ENCODE measurements around the gene CHSY3. TPM values are rescaled to one million over a fixed set of nuclear protein-coding genes. Genes with fewer than 3 reads are reported as not detected.

The CHSY3 gene
- total and polyA plus RNA-seq, 2 experiments from 2014 or later: 0.44 to 3.0 TPM

DNA sequence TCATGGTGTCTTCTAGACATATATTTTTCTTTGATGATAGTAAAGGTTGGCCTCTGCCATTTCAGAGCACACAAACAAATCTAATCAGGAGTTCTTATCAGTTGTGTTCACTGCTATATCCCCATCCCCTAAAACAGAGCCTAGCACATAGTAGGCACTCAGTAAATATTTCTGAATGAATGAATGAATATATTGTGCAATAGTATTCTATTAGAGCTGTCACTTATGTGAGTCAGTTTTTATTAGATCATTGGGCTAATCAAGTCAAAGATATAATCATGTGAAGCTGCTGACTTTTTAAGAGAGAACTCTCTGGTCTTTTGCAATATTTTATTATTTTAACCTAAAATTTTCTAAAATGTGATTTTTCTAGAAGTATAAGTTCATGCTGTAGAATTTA lies 84.2 kb downstream of the CHSY3 start:
- Histone ChIP-seq H3K4me1 (ENCODE audit: insufficient read depth) (no peaks in the 10 kb centered on the region), H3K27me3 (ENCODE audit: insufficient read depth) (no peaks in the 10 kb centered on the region), H3K36me3 (ENCODE audit: insufficient read depth) (no peaks in the 10 kb centered on the region), H3K4me2 (no peak overlapping the region), H3F3A (replicated peaks; ENCODE audit: low read depth) (no peaks in the 10 kb centered on the region), H2AFZ (no peak overlapping the region), H4K20me1 (replicated peaks; ENCODE audit: insufficient read depth) (no peaks in the 10 kb centered on the region), H3K9me2 (ENCODE audit: insufficient read depth) (no peaks in the 10 kb centered on the region), H3K27ac (ENCODE audit: low read depth) (no peak overlapping the region), H3K79me2 (replicated peaks; ENCODE audit: insufficient read depth) (no peaks in the 10 kb centered on the region), H3K4me3 (no peak overlapping the region)
- no peak for ATAC-seq
- Mint-ChIP-seq H3K4me1 (no peaks in the 10 kb centered on the region), H3K4me3 (no peak overlapping the region), H3K27me3 (ENCODE audit: insufficient read depth, low read depth, poor library complexity) (no peaks in the 10 kb centered on the region), H3K27ac (no peak overlapping the region), H3K9me3 (peaks cover 5% of the 10 kb centered on the region), H3K36me3 (ENCODE audit: low read depth) (peaks cover 4% of the 10 kb centered on the region; the same call in 2 of the 3 replicates)
- no peak for TF ChIP-seq ZNF331 (CRISPR knock-in tag; IDR thresholded peaks at IDR 0.05; ENCODE audit: low read depth)
- no peak for TF ChIP-seq EZH2 (IDR thresholded peaks at IDR 0.05; ENCODE audit: low read depth, unreplicated experiment)
- TF ChIP-seq EZH2phosphoT487 (IDR thresholded peaks at IDR 0.05; ENCODE audit: unreplicated experiment): no peak
- TF ChIP-seq JUNB (IDR thresholded peaks at IDR 0.05; ENCODE audit: unreplicated experiment): no peak
- TF ChIP-seq, protein P1, sequence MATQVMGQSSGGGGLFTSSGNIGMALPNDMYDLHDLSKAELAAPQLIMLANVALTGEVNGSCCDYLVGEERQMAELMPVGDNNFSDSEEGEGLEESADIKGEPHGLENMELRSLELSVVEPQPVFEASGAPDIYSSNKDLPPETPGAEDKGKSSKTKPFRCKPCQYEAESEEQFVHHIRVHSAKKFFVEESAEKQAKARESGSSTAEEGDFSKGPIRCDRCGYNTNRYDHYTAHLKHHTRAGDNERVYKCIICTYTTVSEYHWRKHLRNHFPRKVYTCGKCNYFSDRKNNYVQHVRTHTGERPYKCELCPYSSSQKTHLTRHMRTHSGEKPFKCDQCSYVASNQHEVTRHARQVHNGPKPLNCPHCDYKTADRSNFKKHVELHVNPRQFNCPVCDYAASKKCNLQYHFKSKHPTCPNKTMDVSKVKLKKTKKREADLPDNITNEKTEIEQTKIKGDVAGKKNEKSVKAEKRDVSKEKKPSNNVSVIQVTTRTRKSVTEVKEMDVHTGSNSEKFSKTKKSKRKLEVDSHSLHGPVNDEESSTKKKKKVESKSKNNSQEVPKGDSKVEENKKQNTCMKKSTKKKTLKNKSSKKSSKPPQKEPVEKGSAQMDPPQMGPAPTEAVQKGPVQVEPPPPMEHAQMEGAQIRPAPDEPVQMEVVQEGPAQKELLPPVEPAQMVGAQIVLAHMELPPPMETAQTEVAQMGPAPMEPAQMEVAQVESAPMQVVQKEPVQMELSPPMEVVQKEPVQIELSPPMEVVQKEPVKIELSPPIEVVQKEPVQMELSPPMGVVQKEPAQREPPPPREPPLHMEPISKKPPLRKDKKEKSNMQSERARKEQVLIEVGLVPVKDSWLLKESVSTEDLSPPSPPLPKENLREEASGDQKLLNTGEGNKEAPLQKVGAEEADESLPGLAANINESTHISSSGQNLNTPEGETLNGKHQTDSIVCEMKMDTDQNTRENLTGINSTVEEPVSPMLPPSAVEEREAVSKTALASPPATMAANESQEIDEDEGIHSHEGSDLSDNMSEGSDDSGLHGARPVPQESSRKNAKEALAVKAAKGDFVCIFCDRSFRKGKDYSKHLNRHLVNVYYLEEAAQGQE (IDR thresholded peaks at IDR 0.05; ENCODE audit: unreplicated experiment): no peak
- TF ChIP-seq NANOG (IDR thresholded peaks at IDR 0.05; ENCODE audit: borderline replicate concordance): no peak
- no peak for TF ChIP-seq STAT1 (IDR thresholded peaks at IDR 0.05; ENCODE audit: unreplicated experiment)
- no peak for TF ChIP-seq ZNF114 (CRISPR knock-in tag; IDR thresholded peaks at IDR 0.05)
- TF ChIP-seq POLR2AphosphoS5 (IDR thresholded peaks at IDR 0.05; ENCODE audit: low read depth): no peak
- no peak for TF ChIP-seq ZNF462 (CRISPR knock-in tag; IDR thresholded peaks at IDR 0.05)
- TF ChIP-seq CREB1 (CRISPR knock-in tag; IDR thresholded peaks at IDR 0.05; ENCODE audit: low read depth): no peak
- TF ChIP-seq, protein P2, sequence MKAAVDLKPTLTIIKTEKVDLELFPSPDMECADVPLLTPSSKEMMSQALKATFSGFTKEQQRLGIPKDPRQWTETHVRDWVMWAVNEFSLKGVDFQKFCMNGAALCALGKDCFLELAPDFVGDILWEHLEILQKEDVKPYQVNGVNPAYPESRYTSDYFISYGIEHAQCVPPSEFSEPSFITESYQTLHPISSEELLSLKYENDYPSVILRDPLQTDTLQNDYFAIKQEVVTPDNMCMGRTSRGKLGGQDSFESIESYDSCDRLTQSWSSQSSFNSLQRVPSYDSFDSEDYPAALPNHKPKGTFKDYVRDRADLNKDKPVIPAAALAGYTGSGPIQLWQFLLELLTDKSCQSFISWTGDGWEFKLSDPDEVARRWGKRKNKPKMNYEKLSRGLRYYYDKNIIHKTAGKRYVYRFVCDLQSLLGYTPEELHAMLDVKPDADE (IDR thresholded peaks at IDR 0.05): no peak
- no peak for DNase-seq (ENCODE audit: low spot score)

Measured in GM23338 (cell line).